OCI-LY1 (cell line): ENCODE measurements around the gene CHTF18.

Experiments used
- H2AFZ ChIP-seq: fragments of 200-600 bp; sonication (generic), shearing (Covaris generic); 2 replicates; pipeline ENCODE4 v1.6.0; 2014; ENCODE audit warnings: antibody characterized with exemption, mild to moderate bottlenecking, low read length
- H3F3A ChIP-seq: fragments of 200-600 bp; sonication (generic), shearing (Covaris generic); 2 replicates; pipeline ENCODE4 v1.6.0; 2014; ENCODE audit warnings: mild to moderate bottlenecking, antibody characterized with exemption, low read length, moderate library complexity; ENCODE audit not compliant: insufficient read depth
- H3K27ac ChIP-seq: fragments of 200-600 bp; sonication (generic); 2 replicates; pipeline ENCODE4 v1.5.1; 2014; ENCODE audit warnings: low read length, mixed run types, mild to moderate bottlenecking, low read depth; ENCODE audit not compliant: poor library complexity, severe bottlenecking
- H3K27me3 ChIP-seq: fragments of 200-600 bp; sonication (generic); 2 replicates; pipeline ENCODE4 v1.6.0; 2014; ENCODE audit warnings: antibody characterized with exemption, mild to moderate bottlenecking, low read length, moderate library complexity; ENCODE audit not compliant: insufficient read depth
- H3K36me3 ChIP-seq: fragments of 200-600 bp; sonication (generic); 2 replicates; pipeline ENCODE4 v1.6.1; 2014; ENCODE audit warnings: mild to moderate bottlenecking, antibody characterized with exemption, low read length, moderate library complexity, mixed read lengths; ENCODE audit not compliant: insufficient read depth
- H3K4me1 ChIP-seq: fragments of 200-600 bp; sonication (generic); 2 replicates; pipeline ENCODE4 v1.5.1; 2014; ENCODE audit warnings: mild to moderate bottlenecking, low read length, moderate library complexity; ENCODE audit not compliant: insufficient read depth, severe bottlenecking
- H3K4me2 ChIP-seq: fragments of 200-600 bp; sonication (generic), shearing (Covaris generic); 2 replicates; pipeline ENCODE4 v1.6.1; 2014; ENCODE audit warnings: low read length
- H3K4me3 ChIP-seq: fragments of 200-600 bp; sonication (generic); 2 replicates; pipeline ENCODE4 v1.5.1; 2014; ENCODE audit warnings: low read length, low read depth, mild to moderate bottlenecking, mixed read lengths; ENCODE audit not compliant: poor library complexity, severe bottlenecking
- H3K79me2 ChIP-seq: fragments of 200-600 bp; shearing (Covaris generic); 2 replicates; pipeline ENCODE4 v1.6.1; 2016; ENCODE audit warnings: mixed run types, low read length, mixed read lengths; ENCODE audit not compliant: insufficient read depth
- H3K9ac ChIP-seq: fragments of 200-600 bp; sonication (generic), shearing (Covaris generic); 2 replicates; pipeline ENCODE4 v1.6.1; 2014; ENCODE audit warnings: mild to moderate bottlenecking, low read length, mixed read lengths
- H3K9me2 ChIP-seq: fragments of 200-600 bp; sonication (generic), shearing (Covaris generic); 2 replicates; pipeline ENCODE4 v1.6.1; 2014; ENCODE audit warnings: low read depth, mild to moderate bottlenecking, low read length, mixed read lengths
- H3K9me3 ChIP-seq: fragments of 200-600 bp; shearing (Covaris generic); 2 replicates; pipeline ENCODE4 v1.6.1; 2014; ENCODE audit warnings: low read length, mixed read lengths
- H4K20me1 ChIP-seq: fragments of 200-600 bp; sonication (generic), shearing (Covaris generic); 2 replicates; pipeline ENCODE4 v1.6.0; 2016; ENCODE audit warnings: mild to moderate bottlenecking, low read length; ENCODE audit not compliant: insufficient read depth
- EZH2 ChIP-seq: fragments of 200-600 bp; sonication (generic), shearing (Covaris generic); IDR thresholded peaks from 2 replicates; pipeline ENCODE4 v1.8.0; 2017; ENCODE audit warnings: borderline replicate concordance, mixed run types, mild to moderate bottlenecking, antibody characterized with exemption, low read length, moderate library complexity, mixed read lengths
- TF ChIP-seq, protein P1 (sequence below): fragments of 200-600 bp; sonication (generic), shearing (Covaris generic); IDR thresholded peaks from 2 replicates; pipeline ENCODE4 v1.5.1; 2017; ENCODE audit warnings: mild to moderate bottlenecking, antibody characterized with exemption, low read length, moderate library complexity, mixed read lengths

Gene CHTF18

DNA sequence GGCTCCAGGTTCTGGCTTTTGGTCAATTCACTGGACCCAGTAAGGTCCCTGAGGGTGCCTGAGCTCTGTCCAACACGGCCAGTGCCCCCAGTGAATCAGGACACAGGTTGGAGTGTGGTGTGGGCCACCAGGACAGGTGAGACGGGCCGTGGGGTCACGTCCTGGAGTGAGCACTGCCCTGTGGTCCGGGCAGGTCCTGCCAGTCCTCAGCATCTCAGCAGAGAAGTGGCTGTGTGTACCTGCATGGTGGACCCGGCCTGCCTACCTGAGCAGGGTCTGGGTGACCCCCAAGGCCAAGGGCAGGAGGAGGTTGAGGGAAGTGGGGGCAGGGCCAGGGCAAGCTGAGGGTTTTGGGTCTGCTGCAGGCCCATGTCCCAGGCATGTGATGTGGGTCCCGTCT lies 14.0 kb downstream of the CHTF18 start:
- H3K27ac ChIP-seq, result no peak overlapping the region
- no peaks in the 10 kb centered on the region for H3K9me3 ChIP-seq
- no peak overlapping the region for H3K4me3 ChIP-seq
- H4K20me1 ChIP-seq, result no peaks in the 10 kb centered on the region
- TF ChIP-seq, protein P1, sequence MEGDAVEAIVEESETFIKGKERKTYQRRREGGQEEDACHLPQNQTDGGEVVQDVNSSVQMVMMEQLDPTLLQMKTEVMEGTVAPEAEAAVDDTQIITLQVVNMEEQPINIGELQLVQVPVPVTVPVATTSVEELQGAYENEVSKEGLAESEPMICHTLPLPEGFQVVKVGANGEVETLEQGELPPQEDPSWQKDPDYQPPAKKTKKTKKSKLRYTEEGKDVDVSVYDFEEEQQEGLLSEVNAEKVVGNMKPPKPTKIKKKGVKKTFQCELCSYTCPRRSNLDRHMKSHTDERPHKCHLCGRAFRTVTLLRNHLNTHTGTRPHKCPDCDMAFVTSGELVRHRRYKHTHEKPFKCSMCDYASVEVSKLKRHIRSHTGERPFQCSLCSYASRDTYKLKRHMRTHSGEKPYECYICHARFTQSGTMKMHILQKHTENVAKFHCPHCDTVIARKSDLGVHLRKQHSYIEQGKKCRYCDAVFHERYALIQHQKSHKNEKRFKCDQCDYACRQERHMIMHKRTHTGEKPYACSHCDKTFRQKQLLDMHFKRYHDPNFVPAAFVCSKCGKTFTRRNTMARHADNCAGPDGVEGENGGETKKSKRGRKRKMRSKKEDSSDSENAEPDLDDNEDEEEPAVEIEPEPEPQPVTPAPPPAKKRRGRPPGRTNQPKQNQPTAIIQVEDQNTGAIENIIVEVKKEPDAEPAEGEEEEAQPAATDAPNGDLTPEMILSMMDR, result no peak
- TF ChIP-seq EZH2, result no peak
- H3K4me2 ChIP-seq, result no peak overlapping the region
- no peak overlapping the region for H3K9ac ChIP-seq
- H3K79me2 ChIP-seq, result no peaks in the 10 kb centered on the region
- H3F3A ChIP-seq, result no peaks in the 10 kb centered on the region
- no peaks in the 10 kb centered on the region for H3K9me2 ChIP-seq
- H2AFZ ChIP-seq, result no peak overlapping the region
- peaks cover 6% of the 10 kb centered on the region; the same call in 1 of the 2 replicates for H3K36me3 ChIP-seq
- H3K27me3 ChIP-seq, result peaks cover 13% of the 10 kb centered on the region; the same call in 1 of the 2 replicates
- H3K4me1 ChIP-seq, result no peaks in the 10 kb centered on the region

- no peak overlapping the region for H3K27ac ChIP-seq
- no peaks in the 10 kb centered on the region for H3K9me2 ChIP-seq
- H3K4me2 ChIP-seq, result no peak overlapping the region
- no peaks in the 10 kb centered on the region for H3F3A ChIP-seq
- H3K9me3 ChIP-seq, result no peaks in the 10 kb centered on the region
- H3K27me3 ChIP-seq, result peaks cover 13% of the 10 kb centered on the region; the same call in 1 of the 2 replicates
- peaks cover 5% of the 10 kb centered on the region for H3K4me1 ChIP-seq
- no peaks in the 10 kb centered on the region for H4K20me1 ChIP-seq
- H3K36me3 ChIP-seq, result peaks cover under 1% of the 10 kb centered on the region; the same call in 1 of the 2 replicates
- no peak overlapping the region for H3K4me3 ChIP-seq
- no peaks in the 10 kb centered on the region for H3K79me2 ChIP-seq
- no peak overlapping the region for H3K9ac ChIP-seq
- H2AFZ ChIP-seq, result no peak overlapping the region
- TF ChIP-seq EZH2, result no peak
- TF ChIP-seq, protein P1, result no peak
These were observed 14.7 kb downstream of the CHTF18 start for GRCh38 chr16:802914-803753.

DNA sequence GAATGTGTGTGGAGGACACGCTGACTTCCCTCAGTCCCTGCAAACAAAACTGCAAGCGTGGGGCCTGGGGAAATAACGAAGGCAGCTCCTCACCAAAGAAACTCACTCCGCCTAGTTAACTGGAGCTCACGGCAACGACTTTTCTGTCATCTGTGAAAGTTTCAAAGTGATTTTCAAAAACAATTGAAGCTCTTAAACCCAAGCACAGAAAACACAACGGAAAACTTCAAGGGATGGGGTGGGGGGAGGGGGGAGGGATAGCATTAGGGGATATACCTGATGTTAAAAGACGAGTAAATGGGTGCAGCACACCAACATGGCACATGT lies 15.3 kb downstream of the CHTF18 start:
- no peaks in the 10 kb centered on the region for H3F3A ChIP-seq
- H3K9me2 ChIP-seq, result no peaks in the 10 kb centered on the region
- H4K20me1 ChIP-seq, result no peaks in the 10 kb centered on the region
- H3K9ac ChIP-seq, result no peak overlapping the region
- peaks cover 10% of the 10 kb centered on the region for H3K4me1 ChIP-seq
- H3K36me3 ChIP-seq, result no peaks in the 10 kb centered on the region; the same call in 1 of the 2 replicates
- no peaks in the 10 kb centered on the region for H3K9me3 ChIP-seq
- H3K4me3 ChIP-seq, result no peak overlapping the region
- no peak overlapping the region for H3K4me2 ChIP-seq
- no peak for TF ChIP-seq EZH2
- TF ChIP-seq, protein P1, result no peak
- no peak overlapping the region for H3K27ac ChIP-seq
- H3K79me2 ChIP-seq, result no peaks in the 10 kb centered on the region
- H2AFZ ChIP-seq, result no peak overlapping the region
- peaks cover 13% of the 10 kb centered on the region; the same call in 1 of the 2 replicates for H3K27me3 ChIP-seq
